Vagina (tissue), 2 donors: ENCODE results near the gene NPAS2.

Experiments used
- POLR2A ChIP-seq, 2 donors: fragments of 450-650 bp; IDR thresholded peaks; one replicate each; pipeline ENCODE4 v1.6.1; 2017; ENCODE audit warnings: antibody characterized with exemption in 2 of 2, mild to moderate bottlenecking in 2 of 2, moderate library complexity in 2 of 2
- TF ChIP-seq, protein P1 (sequence below), 3 experiments: fragments of 450-650 bp in 2 of 3; fragments of 200-600 bp in 1 of 3; sonication (generic) in 1 of 3; IDR thresholded peaks; one replicate each; pipeline ENCODE4 v1.5.1; 2017 to 2019; ENCODE audit warnings: antibody characterized with exemption in 3 of 3, mild to moderate bottlenecking in 2 of 3, moderate library complexity in 2 of 3

DNA sequence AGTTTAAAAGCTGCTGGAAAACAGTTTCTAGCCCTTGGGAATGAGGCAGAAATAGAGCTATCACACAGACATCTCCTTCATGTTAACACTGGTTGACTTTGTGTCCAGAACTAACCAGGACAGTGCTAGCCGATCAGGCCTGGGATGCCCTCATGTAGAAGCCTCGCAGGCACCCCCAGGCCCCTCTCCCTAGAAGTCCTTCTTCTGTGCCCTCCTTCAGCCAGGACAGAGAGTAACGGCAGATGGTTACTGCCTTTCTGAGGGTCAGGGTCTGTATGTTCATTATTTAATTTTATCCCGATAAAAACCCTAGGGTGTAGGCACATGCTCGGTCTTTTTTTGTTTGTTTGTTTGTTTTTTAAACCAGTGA is 171.4 kb downstream of the NPAS2 start:
- TF ChIP-seq, protein P1, sequence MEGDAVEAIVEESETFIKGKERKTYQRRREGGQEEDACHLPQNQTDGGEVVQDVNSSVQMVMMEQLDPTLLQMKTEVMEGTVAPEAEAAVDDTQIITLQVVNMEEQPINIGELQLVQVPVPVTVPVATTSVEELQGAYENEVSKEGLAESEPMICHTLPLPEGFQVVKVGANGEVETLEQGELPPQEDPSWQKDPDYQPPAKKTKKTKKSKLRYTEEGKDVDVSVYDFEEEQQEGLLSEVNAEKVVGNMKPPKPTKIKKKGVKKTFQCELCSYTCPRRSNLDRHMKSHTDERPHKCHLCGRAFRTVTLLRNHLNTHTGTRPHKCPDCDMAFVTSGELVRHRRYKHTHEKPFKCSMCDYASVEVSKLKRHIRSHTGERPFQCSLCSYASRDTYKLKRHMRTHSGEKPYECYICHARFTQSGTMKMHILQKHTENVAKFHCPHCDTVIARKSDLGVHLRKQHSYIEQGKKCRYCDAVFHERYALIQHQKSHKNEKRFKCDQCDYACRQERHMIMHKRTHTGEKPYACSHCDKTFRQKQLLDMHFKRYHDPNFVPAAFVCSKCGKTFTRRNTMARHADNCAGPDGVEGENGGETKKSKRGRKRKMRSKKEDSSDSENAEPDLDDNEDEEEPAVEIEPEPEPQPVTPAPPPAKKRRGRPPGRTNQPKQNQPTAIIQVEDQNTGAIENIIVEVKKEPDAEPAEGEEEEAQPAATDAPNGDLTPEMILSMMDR (IDR thresholded peaks at IDR 0.05) = no peak
- TF ChIP-seq POLR2A (IDR thresholded peaks at IDR 0.05) = no peak
